Transverse colon (tissue), 4 donors: ENCODE results near the gene TSHZ3. TPM values are rescaled to one million over a fixed set of nuclear protein-coding genes. Genes with fewer than 3 reads are reported as not detected.

Experiments
- DNase-seq: peaks from one replicate; pipeline ENCODE4 v3.0.0-alpha.2; 2019
- H3K27ac ChIP-seq, 4 donors: fragments of 200-600 bp; sonication (generic); 2 replicates each; pipeline ENCODE4 v1.5.1; 2016 to 2018; ENCODE audit warnings: inconsistent platforms in 4 of 4
- H3K27me3 ChIP-seq: fragments of 200-600 bp; sonication (generic); 2 replicates; pipeline ENCODE4 v1.5.1; 2017; ENCODE audit warnings: inconsistent platforms
- H3K36me3 ChIP-seq, 4 donors: fragments of 200-600 bp; sonication (generic); 2 replicates each; pipeline ENCODE4 v1.5.1; 2017 to 2019; ENCODE audit warnings: inconsistent platforms in 4 of 4
- H3K4me1 ChIP-seq, 4 donors: fragments of 200-600 bp; sonication (generic); 2 replicates each; pipeline ENCODE4 v1.5.1; 2017 to 2020; ENCODE audit warnings: inconsistent platforms in 4 of 4
- H3K4me3 ChIP-seq, 4 donors: fragments of 200-600 bp; sonication (generic); 1 replicate in 1 of 4; 2 replicates in 3 of 4; pipeline versions ENCODE4 v1.5.1 to v1.6.1; 2017 to 2019; ENCODE audit warnings: inconsistent platforms in 4 of 4
- H3K9me3 ChIP-seq, 2 donors: fragments of 200-600 bp; sonication (generic); 2 replicates each; pipeline ENCODE4 v1.5.1; 2017 to 2019; ENCODE audit warnings: inconsistent platforms in 2 of 2
- EP300 ChIP-seq: sonication (generic); formaldehyde crosslinking; IDR thresholded peaks from one replicate; pipeline ENCODE4 v1.6.1; 2017; ENCODE audit warnings: antibody characterized with exemption, low read depth
- POLR2A ChIP-seq: fragments of 450-650 bp; IDR thresholded peaks from one replicate; pipeline ENCODE4 v1.6.1; 2016; ENCODE audit warnings: antibody characterized with exemption, mild to moderate bottlenecking, moderate library complexity
- POLR2AphosphoS5 ChIP-seq, 3 donors: sonication (generic); formaldehyde crosslinking; IDR thresholded peaks; one replicate each; pipeline ENCODE4 v1.6.1; 2016; ENCODE audit warnings: antibody characterized with exemption in 3 of 3
- WGBS, 2 donors: methylation state at CpG; one replicate each; pipeline ENCODE4 v1.1.5; 2018; ENCODE audit warnings: low coverage in 1 of 2; 5-methylcytosine and 5-hydroxymethylcytosine counted together
- in situ Hi-C, 4 donors: fragments of 200-750 bp; cut with MboI; loops; one replicate each; pipeline versions ENCODE4 v1.15.0 to v1.15.1; 2017; ENCODE audit warnings: low sequenced_read_pairs in 3 of 4, low pct_ligation_motif_present in 1 of 4, low pct_unique_long_range_greater_than_20kb in 1 of 4
- intact Hi-C: fragments of 100-400 bp; cut with DNase I; formaldehyde crosslinking; loops from one replicate; pipeline ENCODE4 v1.15.1; 2023; ENCODE audit warnings: low total_unique reads
- total RNA-seq, 4 donors: library from RNA; depleted of rRNA; stranded (reverse); fragments of >200 nt; gene quantifications; one replicate each; pipeline ENCODE4 v1.1.0, GENCODE V29; 2016
- TF ChIP-seq, protein P1 (sequence below), 5 experiments: fragments of 200-600 bp in 3 of 5; fragments of 450-650 bp in 2 of 5; sonication (generic) in 3 of 5; IDR thresholded peaks; 1 replicate in 2 of 5; 2 replicates in 3 of 5; pipeline ENCODE4 v1.5.1; 2016 to 2017; ENCODE audit warnings: antibody characterized with exemption in 5 of 5, inconsistent platforms in 3 of 5, mild to moderate bottlenecking in 2 of 5, moderate library complexity in 1 of 5

Gene TSHZ3
- total RNA-seq, 4 donors from 2014 or later: 3.0 to 6.4 (median 4.6) TPM

DNA sequence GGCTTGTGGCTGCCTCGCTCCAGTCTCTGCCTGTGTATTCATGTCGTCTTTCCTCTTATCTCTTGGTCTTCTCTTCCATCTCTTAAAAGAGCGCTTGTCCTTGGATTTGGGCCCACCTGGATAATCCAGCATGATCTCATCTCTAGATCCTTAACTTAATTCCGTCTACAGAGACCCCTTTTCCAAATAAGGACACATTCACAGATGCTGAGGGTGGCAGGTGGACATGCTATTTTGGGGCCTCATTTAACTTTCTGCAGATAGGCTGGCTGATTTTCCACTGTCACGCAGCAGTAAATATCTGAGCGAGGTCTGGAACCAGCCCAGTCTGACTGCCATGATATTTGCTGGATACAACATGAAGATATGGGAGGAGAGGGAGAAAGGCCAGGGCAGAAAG, 41.5 kb upstream of the TSHZ3 start:
- TF ChIP-seq POLR2A: no peak
- TF ChIP-seq, protein P1, sequence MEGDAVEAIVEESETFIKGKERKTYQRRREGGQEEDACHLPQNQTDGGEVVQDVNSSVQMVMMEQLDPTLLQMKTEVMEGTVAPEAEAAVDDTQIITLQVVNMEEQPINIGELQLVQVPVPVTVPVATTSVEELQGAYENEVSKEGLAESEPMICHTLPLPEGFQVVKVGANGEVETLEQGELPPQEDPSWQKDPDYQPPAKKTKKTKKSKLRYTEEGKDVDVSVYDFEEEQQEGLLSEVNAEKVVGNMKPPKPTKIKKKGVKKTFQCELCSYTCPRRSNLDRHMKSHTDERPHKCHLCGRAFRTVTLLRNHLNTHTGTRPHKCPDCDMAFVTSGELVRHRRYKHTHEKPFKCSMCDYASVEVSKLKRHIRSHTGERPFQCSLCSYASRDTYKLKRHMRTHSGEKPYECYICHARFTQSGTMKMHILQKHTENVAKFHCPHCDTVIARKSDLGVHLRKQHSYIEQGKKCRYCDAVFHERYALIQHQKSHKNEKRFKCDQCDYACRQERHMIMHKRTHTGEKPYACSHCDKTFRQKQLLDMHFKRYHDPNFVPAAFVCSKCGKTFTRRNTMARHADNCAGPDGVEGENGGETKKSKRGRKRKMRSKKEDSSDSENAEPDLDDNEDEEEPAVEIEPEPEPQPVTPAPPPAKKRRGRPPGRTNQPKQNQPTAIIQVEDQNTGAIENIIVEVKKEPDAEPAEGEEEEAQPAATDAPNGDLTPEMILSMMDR (IDR thresholded peaks at IDR 0.05): no peak
- TF ChIP-seq EP300: no peak
- TF ChIP-seq POLR2AphosphoS5 (IDR thresholded peaks at IDR 0.05): no peak
- Histone ChIP-seq H3K4me3 (no peak overlapping the region), H3K9me3 (no peaks in the 10 kb centered on the region), H3K27me3 (no peaks in the 10 kb centered on the region), H3K4me1 (no peaks in the 10 kb centered on the region), H3K36me3 (no peaks in the 10 kb centered on the region), H3K27ac (no peak overlapping the region)
- 82 to 86% methylated on average over 4 to 6 of the region's 6 CpGs for WGBS, 2 donors
- in situ Hi-C loops: no loop called here
- intact Hi-C loops: no loop called here
- no peak for DNase-seq

DNA sequence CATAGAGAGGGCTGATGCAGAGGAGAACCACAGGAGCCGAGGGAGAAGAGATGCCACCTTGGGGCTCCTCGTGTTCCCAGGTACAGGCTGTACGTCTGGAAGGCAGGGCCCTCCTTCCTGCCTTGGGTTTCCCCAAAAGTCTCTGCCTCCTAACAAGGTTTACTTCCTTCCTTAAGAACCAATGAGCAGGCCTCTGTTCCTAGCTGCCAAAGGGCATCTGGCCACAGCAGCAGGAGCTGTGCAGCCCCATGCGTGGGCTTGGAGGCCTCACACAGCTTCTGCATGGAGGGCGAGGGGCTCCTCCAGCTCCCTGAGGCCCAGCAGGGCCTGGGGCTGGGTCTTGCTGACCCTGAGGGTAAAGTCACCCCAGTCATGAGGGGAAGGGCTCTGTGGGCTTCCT, 40.6 kb upstream of the TSHZ3 start:
- intact Hi-C loops (no loop called here), in situ Hi-C loops (no loop called here)
- 68% methylated on average over 5 of the region's 5 CpGs; no CpG with 5 or more reads in 1 of the 2 donors for WGBS, 2 donors
- Histone ChIP-seq H3K27me3 (no peaks in the 10 kb centered on the region), H3K4me3 (no peak overlapping the region), H3K27ac (no peak overlapping the region), H3K9me3 (no peaks in the 10 kb centered on the region), H3K4me1 (no peaks in the 10 kb centered on the region), H3K36me3 (no peaks in the 10 kb centered on the region)
- no peak for DNase-seq
- TF ChIP-seq POLR2A: no peak
- no peak for TF ChIP-seq POLR2AphosphoS5 (IDR thresholded peaks at IDR 0.05)
- TF ChIP-seq, protein P1 (IDR thresholded peaks at IDR 0.05): no peak
- no peak for TF ChIP-seq EP300

DNA sequence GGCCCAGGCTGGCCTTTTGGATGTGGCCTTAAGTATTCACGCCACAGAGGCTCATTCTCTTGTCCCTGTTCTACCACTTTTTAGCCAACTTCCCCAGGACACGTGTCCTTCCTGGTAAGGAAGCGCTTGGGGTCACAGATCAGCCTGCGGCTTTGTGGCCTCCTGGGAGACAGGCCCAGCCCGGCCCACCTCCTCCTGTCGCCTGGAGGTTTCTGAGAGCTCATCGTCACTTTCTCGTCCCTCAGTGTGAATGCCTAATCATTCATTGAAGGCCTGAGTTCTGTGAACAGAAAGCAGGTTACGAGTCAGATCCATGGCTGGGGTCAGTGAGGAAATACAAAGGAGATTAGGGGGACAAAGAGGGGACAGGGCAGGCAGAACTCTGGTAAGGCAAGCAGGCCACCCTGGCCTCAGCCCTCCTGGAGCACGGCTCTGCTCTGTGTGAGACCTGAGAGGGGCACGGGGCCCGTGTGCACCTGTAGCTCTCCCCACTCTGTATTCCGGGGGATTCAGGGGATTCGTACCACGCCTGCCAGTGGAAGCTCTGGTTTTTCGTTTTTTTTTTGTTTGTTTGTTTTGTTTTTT, 38.6 kb upstream of the TSHZ3 start:
- WGBS, 2 donors: 70 to 77% methylated on average over 2 to 16 of the region's 16 CpGs

DNA sequence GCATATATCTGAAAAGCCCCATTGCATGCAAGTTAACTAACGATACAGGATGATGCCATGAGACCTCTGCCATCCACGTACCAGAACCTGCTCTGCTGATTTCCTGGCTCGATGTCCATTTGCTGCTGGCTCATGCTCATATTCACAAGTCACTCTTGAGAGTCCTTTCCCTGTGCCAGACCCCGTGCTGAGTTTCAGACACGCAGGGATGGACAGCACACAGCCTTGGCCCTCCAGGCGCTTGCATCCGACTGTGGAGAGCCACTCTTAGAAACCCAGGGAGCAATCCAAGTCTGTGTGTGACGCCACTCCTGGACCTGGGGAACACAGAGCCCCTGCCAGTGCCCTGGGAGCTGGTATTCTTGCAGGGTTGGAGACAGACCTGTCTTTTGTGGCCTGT, 37.6 kb upstream of the TSHZ3 start:
- no peak for TF ChIP-seq EP300
- no peak for TF ChIP-seq POLR2AphosphoS5 (IDR thresholded peaks at IDR 0.05)
- TF ChIP-seq POLR2A: no peak
- TF ChIP-seq, protein P1 (IDR thresholded peaks at IDR 0.05): no peak
- intact Hi-C loops (no loop called here), in situ Hi-C loops (no loop called here)
- H3K27ac ChIP-seq: no peak overlapping the region
- H3K36me3 ChIP-seq: no peaks in the 10 kb centered on the region
- WGBS, 2 donors: 84% methylated on average over 5 of the region's 8 CpGs; no CpG with 5 or more reads in 1 of the 2 donors
- no peak overlapping the region for H3K4me3 ChIP-seq
- no peaks in the 10 kb centered on the region for H3K4me1 ChIP-seq
- no peaks in the 10 kb centered on the region for H3K27me3 ChIP-seq
- H3K9me3 ChIP-seq: no peaks in the 10 kb centered on the region
- DNase-seq: no peak

More for the DNA sequence above, 38.6 kb upstream of the TSHZ3 start:
- in situ Hi-C loops: no loop called here
- no peaks in the 10 kb centered on the region for H3K9me3 ChIP-seq
- no peak overlapping the region for H3K4me3 ChIP-seq
- no peaks in the 10 kb centered on the region for H3K36me3 ChIP-seq
- TF ChIP-seq EP300 (no peak), POLR2A (no peak)
- TF ChIP-seq, protein P1 (IDR thresholded peaks at IDR 0.05): no peak
- H3K27ac ChIP-seq: no peak overlapping the region
- no peaks in the 10 kb centered on the region for H3K27me3 ChIP-seq
- intact Hi-C loops: no loop called here
- no peaks in the 10 kb centered on the region for H3K4me1 ChIP-seq
- no peak for DNase-seq
